ENCODE measurements around the gene ZNF593OS.

ZNF593OS gene

GRCh38 chr1:26182383-26182696, 10.7 kb upstream of the ZNF593OS start:
- DNase-seq = no peak

DNA sequence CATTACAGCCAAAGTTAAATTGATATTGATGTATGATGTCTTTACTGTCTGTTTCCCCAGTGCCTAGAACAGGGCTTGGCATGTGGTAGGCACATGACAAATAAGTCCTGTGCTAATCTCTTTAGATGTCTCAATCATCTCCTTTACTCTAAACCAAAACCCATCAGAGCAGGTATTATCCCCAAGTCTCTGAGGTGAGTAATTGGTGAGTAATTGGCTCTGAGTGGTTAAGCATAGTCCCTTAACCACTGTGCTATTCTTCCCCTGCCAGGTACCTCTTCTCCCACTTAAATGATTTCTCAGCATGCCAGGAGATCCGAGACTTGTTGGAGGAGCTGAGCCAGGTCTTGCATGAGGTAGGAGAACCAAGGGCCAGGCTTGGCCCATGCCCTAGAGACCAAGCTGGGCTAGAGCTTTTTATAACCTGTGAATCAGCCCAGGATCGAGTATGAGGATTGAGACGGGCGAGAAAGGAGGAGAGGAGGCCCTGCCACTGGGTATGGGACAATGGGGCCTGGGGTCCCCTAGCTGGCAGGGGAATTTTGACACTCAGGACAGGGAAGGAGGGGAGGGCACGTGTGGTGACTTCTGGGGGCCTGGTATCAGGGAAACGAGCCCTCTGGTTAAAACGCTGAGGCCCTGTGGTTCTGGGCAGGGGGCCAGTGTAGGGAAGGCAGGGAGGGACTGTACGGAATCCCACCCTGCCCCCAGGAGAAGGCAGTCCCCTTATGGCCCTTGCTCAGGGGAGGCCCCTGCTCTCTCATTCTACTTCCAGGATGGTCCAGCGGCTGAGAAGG, 10.2 kb upstream of the ZNF593OS start:
- no peak for DNase-seq

- no peak for DNase-seq
Measured at GRCh38 chr1:26180010-26180506, 8.4 kb upstream of the ZNF593OS start.

- DNase-seq = no peak
Measured at GRCh38 chr1:26177182-26177684, 5.6 kb upstream of the ZNF593OS start, which contains the start of gene CNKSR1. Gene CNKSR1 (plus strand): TSS chr1:26177491. CDS start chr1:26177548, 57 bp downstream.

GRCh38 chr1:26175346-26175745, 3.7 kb upstream of the ZNF593OS start:
- no peak for DNase-seq

DNA sequence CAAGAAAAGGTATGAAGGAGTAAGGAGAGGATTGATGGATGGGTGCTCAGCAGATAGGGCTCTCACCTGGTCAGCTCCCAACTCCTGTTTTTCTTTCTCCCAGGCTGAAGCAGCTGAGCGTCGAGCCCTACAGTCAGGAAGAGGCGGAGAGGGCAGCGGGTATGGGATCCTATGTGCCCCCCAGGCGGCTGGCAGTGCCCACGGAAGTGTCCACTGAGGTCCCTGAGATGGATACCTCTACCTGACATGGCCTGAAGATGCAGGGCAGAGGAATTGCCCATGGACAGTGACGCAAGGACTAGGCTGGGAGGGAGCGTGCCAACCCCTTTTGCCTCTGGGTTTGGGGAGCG, 1.2 kb downstream of the ZNF593OS start:
- no peak for DNase-seq

DNA sequence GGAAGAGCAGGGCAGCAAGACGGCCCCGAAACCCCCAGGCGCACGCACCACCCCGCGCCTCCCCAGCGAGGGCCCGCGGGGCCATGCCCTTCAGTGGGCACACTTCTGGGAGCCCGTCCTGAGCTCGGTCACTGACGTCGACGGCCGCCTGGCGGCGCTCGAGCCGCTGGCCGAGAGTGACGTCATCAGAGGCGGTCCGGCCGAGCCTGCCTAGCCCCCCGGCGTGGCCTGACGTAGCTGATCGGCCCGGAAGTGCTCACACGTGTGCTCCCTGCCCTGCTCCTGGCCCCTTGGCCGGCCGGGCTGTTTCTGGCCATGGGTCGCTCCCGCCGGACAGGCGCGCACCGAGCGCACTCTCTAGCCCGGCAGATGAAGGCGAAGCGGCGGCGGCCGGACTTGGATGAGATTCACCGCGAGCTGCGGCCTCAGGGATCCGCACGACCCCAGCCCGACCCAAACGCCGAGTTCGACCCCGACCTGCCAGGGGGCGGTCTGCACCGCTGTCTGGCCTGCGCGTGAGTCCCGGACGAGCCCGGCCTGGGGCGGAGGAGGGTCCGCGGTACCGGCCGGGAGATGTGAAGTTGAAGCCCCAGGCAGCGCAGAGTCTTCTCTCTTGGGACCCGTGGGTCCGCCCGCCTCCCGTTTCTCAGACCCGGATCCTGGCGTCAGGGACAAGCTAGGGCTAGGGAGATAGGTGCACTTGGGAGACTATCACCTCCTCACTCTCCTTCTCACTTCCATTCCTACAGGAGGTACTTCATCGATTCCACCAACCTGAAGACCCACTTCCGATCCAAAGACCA, 1.8 kb downstream of the ZNF593OS start, which contains the start of gene ZNF593:
TSS of gene ZNF593 (plus strand) at position 240 of the 803 bp plus-strand sequence. CDS start at position 316, 76 bp downstream.
- DNase-seq = peak; percentile 90

DNA sequence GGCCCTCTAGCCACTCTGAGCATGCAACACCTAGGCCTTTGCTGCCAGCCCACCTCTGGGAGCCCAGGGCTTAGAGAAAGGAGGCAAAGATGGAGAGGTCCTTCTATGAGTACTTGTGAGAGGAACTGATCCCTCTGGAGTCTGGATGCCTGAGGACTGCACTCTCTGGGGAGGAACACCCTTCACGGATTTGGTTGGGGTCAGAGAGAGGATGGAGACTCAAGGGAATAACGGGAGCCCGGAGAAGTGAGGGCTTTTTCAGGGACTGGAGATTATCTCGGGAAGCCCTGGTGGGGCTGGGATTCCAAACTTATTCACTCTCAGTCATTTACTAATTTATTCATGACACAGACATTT, 2.5 kb downstream of the ZNF593OS start:
- DNase-seq = no peak

GRCh38 chr1:26168410-26169197, 3.0 kb downstream of the ZNF593OS start, which contains the start of gene C1orf232:
Gene C1orf232 (minus strand): TSS chr1:26168963. CDS start chr1:26168499, 464 bp downstream.
- DNase-seq = no peak

GRCh38 chr1:26166719-26167281, 4.8 kb downstream of the ZNF593OS start:
- DNase-seq = no peak

- no peak for DNase-seq
Measured at GRCh38 chr1:26164861-26165842, 6.5 kb downstream of the ZNF593OS start.

DNA sequence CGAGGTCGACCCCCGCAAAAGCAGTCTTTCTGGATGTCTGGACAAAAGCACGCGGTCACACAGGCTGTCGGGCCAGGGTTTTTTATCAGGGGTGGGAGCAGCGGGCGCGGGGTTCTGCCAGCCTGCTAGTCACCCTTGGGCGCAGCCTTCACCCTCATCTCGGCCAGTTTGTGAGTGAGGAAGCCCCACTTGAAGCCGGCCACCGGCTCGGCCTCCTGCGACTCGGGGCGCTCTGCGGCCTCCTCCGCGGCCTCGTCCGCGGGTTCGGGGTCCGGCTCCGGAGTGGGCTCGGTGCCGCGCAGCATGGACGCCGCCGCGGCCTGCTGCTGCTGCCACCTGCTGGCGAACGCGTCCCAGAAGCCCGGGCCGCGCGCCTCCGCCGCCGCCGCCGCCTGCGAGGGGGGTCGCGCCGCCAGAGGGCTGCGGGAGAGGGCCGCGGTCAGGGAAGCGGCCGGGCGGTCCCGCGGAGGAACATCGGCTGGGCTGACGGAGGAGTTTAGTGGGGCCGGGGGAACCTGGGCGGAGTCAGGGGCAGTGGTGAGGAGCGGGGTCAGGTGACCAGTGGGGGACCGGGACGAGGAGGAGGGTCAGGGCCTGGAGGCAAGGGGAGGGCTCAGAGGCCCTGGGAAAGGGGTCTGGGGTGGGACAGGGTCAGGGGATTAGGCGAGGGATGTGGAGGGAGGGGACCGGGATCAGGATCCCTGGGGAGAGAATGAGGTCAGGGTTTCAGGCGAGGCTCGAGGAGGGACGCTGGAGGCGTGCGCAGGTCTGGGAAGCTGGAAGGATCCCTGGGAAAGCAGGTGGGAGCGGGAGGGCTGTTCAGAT, 7.4 kb downstream of the ZNF593OS start:
- peak; percentile 69 for DNase-seq

- no peak for DNase-seq
Measured at GRCh38 chr1:26163684-26164035, 8.0 kb downstream of the ZNF593OS start.

- DNase-seq = no peak
Measured at GRCh38 chr1:26162220-26162709, 9.4 kb downstream of the ZNF593OS start.

GRCh38 chr1:26161415-26162219, 10.0 kb downstream of the ZNF593OS start:
- DNase-seq = peak; percentile 46

GRCh38 chr1:26160527-26161414, 10.9 kb downstream of the ZNF593OS start:
- no peak for DNase-seq

DNA sequence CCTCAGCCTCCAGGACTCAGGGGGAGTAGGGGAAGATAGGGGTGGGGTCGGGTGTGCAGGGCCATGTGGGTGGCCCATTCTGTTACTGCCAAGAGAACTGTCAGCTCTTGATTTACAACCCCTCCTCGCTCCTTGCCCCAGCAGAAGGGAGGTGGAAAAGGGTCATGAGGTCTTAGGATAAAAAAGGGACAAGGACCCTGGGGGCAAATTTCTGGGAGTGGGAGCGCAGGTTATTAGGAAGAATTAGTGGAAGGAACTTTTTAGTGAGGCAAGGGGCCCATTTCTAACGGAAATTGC, 11.9 kb downstream of the ZNF593OS start:
- DNase-seq = no peak

Measured in activated CD4-positive, CD25-positive, alpha-beta regulatory T cell treated with anti-CD3 and anti-CD28 coated beads, Interleukin-2, amount 50 U/mL, for 72 hours (primary cell).